ENCODE data around the gene DSCAML1.

DNA sequence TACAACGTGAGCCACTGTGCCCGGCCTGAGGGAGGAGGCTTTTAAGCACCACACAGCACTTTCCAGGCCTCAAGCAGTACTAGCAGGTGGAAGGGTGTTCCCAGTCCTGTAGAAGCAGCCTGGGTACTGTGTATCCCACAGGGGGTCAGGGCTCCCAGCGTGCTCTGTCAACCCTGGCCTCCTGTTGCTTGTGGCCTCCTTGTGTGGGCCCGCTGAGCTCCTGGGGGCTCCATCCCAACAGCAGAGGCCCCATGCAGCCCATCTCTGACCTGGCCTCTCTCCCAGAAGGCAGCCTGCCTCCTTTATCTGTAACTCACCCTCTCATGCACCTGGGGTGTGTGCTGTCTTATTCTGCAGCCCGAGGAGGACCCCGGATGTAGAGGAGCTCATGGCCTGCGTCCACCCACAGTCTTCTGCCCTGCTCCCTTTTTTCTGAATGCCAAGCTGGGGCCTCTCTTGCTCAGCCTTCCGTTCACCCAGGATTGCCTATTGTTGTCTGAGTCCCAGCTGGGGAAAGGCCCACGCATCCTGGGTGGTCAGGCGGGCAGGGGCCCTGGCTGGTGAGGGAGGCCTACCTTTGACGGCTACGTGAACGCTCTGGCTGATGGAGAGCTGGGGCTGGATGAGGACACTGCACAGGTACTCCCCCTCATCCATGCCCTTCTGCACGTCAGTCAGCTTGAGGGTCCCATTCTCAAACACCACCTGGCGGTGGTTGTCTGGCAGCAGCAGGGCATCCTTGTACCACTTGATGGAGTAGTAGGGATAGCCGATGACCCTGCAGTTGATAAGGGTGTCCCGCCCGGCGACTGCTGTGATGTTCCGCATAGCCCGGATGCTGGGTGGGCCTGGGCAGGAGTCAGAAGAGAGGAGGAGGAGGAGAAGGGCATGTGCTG lies 280.9 kb downstream of the DSCAML1 start:
- TF ChIP-seq, protein P1, sequence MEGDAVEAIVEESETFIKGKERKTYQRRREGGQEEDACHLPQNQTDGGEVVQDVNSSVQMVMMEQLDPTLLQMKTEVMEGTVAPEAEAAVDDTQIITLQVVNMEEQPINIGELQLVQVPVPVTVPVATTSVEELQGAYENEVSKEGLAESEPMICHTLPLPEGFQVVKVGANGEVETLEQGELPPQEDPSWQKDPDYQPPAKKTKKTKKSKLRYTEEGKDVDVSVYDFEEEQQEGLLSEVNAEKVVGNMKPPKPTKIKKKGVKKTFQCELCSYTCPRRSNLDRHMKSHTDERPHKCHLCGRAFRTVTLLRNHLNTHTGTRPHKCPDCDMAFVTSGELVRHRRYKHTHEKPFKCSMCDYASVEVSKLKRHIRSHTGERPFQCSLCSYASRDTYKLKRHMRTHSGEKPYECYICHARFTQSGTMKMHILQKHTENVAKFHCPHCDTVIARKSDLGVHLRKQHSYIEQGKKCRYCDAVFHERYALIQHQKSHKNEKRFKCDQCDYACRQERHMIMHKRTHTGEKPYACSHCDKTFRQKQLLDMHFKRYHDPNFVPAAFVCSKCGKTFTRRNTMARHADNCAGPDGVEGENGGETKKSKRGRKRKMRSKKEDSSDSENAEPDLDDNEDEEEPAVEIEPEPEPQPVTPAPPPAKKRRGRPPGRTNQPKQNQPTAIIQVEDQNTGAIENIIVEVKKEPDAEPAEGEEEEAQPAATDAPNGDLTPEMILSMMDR (IDR thresholded peaks at IDR 0.05; ENCODE audit: low read depth, low read length) = no peak
- TF ChIP-seq EZH2phosphoT487 (IDR thresholded peaks at IDR 0.05; ENCODE audit: low read depth) = no peak
